H9 (cell line): ENCODE data around the gene PRPSAP2. TPM values are rescaled to one million over a fixed set of nuclear protein-coding genes. Genes with fewer than 3 reads are reported as not detected.

Source experiments
- DNase-seq: peaks from one replicate; pipeline ENCODE4 v3.0.0-alpha.2; 2017
- H2AFZ ChIP-seq: one replicate; pipeline ENCODE4 v1.6.1; 2013; ENCODE audit warnings: mild to moderate bottlenecking, low read length, control low read depth, moderate library complexity
- H2AK5ac ChIP-seq: 2 replicates; pipeline ENCODE4 v1.6.1; 2013; ENCODE audit warnings: low read length, control low read depth, mixed read lengths; ENCODE audit not compliant: insufficient read length
- H2BK120ac ChIP-seq: one replicate; pipeline ENCODE4 v1.6.1; 2013; ENCODE audit warnings: low read depth, mild to moderate bottlenecking, low read length, control low read depth, inconsistent platforms; ENCODE audit not compliant: poor library complexity, severe bottlenecking
- H2BK12ac ChIP-seq: 2 replicates; pipeline ENCODE4 v1.6.1; 2013; ENCODE audit warnings: low read length, control low read depth, mixed read lengths, low read depth; ENCODE audit not compliant: insufficient read length
- H2BK15ac ChIP-seq: 2 replicates; pipeline ENCODE4 v1.6.1; 2013; ENCODE audit warnings: low read depth, low read length, control low read depth
- H2BK20ac ChIP-seq: one replicate; pipeline ENCODE4 v1.6.1; 2013; ENCODE audit warnings: low read depth, mild to moderate bottlenecking, low read length, control low read depth, inconsistent platforms; ENCODE audit not compliant: poor library complexity, severe bottlenecking
- H2BK5ac ChIP-seq: 2 replicates; pipeline ENCODE4 v1.6.1; 2013; ENCODE audit warnings: low read length, control low read depth, mixed read lengths; ENCODE audit not compliant: insufficient read length
- H3K14ac ChIP-seq: 2 replicates; pipeline ENCODE4 v1.6.1; 2013; ENCODE audit warnings: low read length, control low read depth; ENCODE audit not compliant: insufficient read depth
- H3K18ac ChIP-seq: 2 replicates; pipeline ENCODE4 v1.6.1; 2013; ENCODE audit warnings: low read depth, mild to moderate bottlenecking, mixed read lengths, low read length, control low read depth; ENCODE audit not compliant: insufficient read length
- H3K23ac ChIP-seq: 2 replicates; pipeline ENCODE4 v1.6.1; 2013; ENCODE audit warnings: low read length, control low read depth, mixed read lengths, low read depth; ENCODE audit not compliant: insufficient read length
- H3K23me2 ChIP-seq: 2 replicates; pipeline ENCODE4 v1.6.1; 2013; ENCODE audit warnings: low read depth, mild to moderate bottlenecking, mixed read lengths, low read length, control low read depth; ENCODE audit not compliant: insufficient read length, poor library complexity, severe bottlenecking
- H3K27ac ChIP-seq: 2 replicates; pipeline ENCODE4 v1.5.1; 2013; ENCODE audit warnings: low read length, control low read depth, mixed read lengths, low read depth; ENCODE audit not compliant: insufficient read length
- H3K27me3 ChIP-seq: 2 replicates; pipeline ENCODE4 v1.6.1; 2013; ENCODE audit warnings: low read length, control low read depth, inconsistent platforms; ENCODE audit not compliant: insufficient read depth
- H3K4ac ChIP-seq: 2 replicates; pipeline ENCODE4 v1.6.1; 2013; ENCODE audit warnings: low read depth, mild to moderate bottlenecking, control low read depth, inconsistent platforms, low read length, moderate library complexity
- H3K4me1 ChIP-seq: 2 replicates; pipeline ENCODE4 v1.6.1; 2013; ENCODE audit warnings: low read length, control low read depth, inconsistent platforms; ENCODE audit not compliant: insufficient read depth
- H3K4me2 ChIP-seq: 2 replicates; pipeline ENCODE4 v1.6.1; 2013; ENCODE audit warnings: low read length, control low read depth, mixed read lengths; ENCODE audit not compliant: insufficient read length, insufficient read depth
- H3K56ac ChIP-seq: 2 replicates; pipeline ENCODE4 v1.6.1; 2013; ENCODE audit warnings: low read depth, mild to moderate bottlenecking, mixed read lengths, low read length, control low read depth; ENCODE audit not compliant: insufficient read length
- H3K79me1 ChIP-seq: 2 replicates; pipeline ENCODE4 v1.6.1; 2013; ENCODE audit warnings: low read depth, mild to moderate bottlenecking, moderate library complexity, low read length, control low read depth, inconsistent platforms; ENCODE audit not compliant: insufficient read depth, poor library complexity, severe bottlenecking
- H3K79me2 ChIP-seq: 2 replicates; pipeline ENCODE4 v1.6.1; 2013; ENCODE audit warnings: low read length, control low read depth, inconsistent platforms; ENCODE audit not compliant: insufficient read depth
- H3K9ac ChIP-seq: 2 replicates; pipeline ENCODE4 v1.6.1; 2013; ENCODE audit warnings: low read length, control low read depth, mixed read lengths; ENCODE audit not compliant: insufficient read length; ENCODE audit errors: extremely low read depth
- H3K9me3 ChIP-seq: one replicate; pipeline ENCODE4 v1.6.1; 2013; ENCODE audit warnings: low read depth, low read length, inconsistent platforms; ENCODE audit not compliant: control insufficient read depth
- H3T11ph ChIP-seq: one replicate; pipeline ENCODE4 v1.6.1; 2013; ENCODE audit warnings: mild to moderate bottlenecking, low read length, control low read depth, inconsistent platforms
- H4K20me1 ChIP-seq: one replicate; pipeline ENCODE4 v1.6.1; 2013; ENCODE audit not compliant: control insufficient read depth, insufficient read length, insufficient read depth
- H4K5ac ChIP-seq: 2 replicates; pipeline ENCODE4 v1.6.1; 2013; ENCODE audit warnings: low read depth, mild to moderate bottlenecking, mixed read lengths, low read length, control low read depth; ENCODE audit not compliant: insufficient read length
- H4K8ac ChIP-seq: replicated peaks from 2 replicates; pipeline ENCODE4 v1.6.1; 2013; ENCODE audit warnings: low read length, control low read depth, mixed read lengths, low read depth; ENCODE audit not compliant: insufficient read length
- H4K91ac ChIP-seq: 2 replicates; pipeline ENCODE4 v1.6.1; 2013; ENCODE audit warnings: low read depth, mild to moderate bottlenecking, moderate library complexity, mixed read lengths, low read length, control low read depth; ENCODE audit not compliant: insufficient read length
- H3K27ac Mint-ChIP-seq, 3 experiments: 2 replicates in 2 of 3; 3 replicates in 1 of 3; pipeline ENCODE4 v1.8.0; 2020 to 2021; ENCODE audit warnings: mixed read lengths in 3 of 3, mild to moderate bottlenecking in 1 of 3, moderate library complexity in 1 of 3
- H3K27me3 Mint-ChIP-seq: 2 replicates; pipeline ENCODE4 v1.8.0; 2021; ENCODE audit warnings: low read depth, mild to moderate bottlenecking, moderate library complexity, mixed read lengths
- H3K36me3 Mint-ChIP-seq, 3 experiments: 2 replicates in 2 of 3; 3 replicates in 1 of 3; pipeline ENCODE4 v1.8.0; 2020 to 2021; ENCODE audit warnings: low read depth in 3 of 3, mixed read lengths in 3 of 3; ENCODE audit not compliant: insufficient read depth in 1 of 3
- H3K4me1 Mint-ChIP-seq, 2 experiments: 2 replicates each; pipeline ENCODE4 v1.8.0; 2020; ENCODE audit warnings: mixed read lengths in 2 of 2
- H3K4me3 Mint-ChIP-seq, 2 experiments: 2 replicates in 1 of 2; 3 replicates in 1 of 2; pipeline ENCODE4 v1.8.0; 2020 to 2021; ENCODE audit warnings: mild to moderate bottlenecking in 2 of 2, mixed read lengths in 2 of 2, moderate library complexity in 1 of 2
- H3K9me3 Mint-ChIP-seq, 2 experiments: 2 replicates in 1 of 2; 3 replicates in 1 of 2; pipeline ENCODE4 v1.8.0; 2020; ENCODE audit warnings: mild to moderate bottlenecking in 2 of 2, mixed read lengths in 2 of 2, moderate library complexity in 1 of 2
- CTCF ChIP-seq: fragments of 200-600 bp; sonication (generic); conservative IDR thresholded peaks from 3 replicates; pipeline ENCODE4 v1.8.0; 2021; ENCODE audit warnings: antibody characterized with exemption, mild to moderate bottlenecking
- WGBS: extraction: QIAGEN DNeasy Blood & Tissue Kit; methylation state at CpG from one replicate; pipeline ENCODE4 v1.1.7; 2013; ENCODE audit warnings: missing lambda C conversion rate, low lambda C conversion rate, mixed read lengths; ENCODE audit not compliant: insufficient read length; ENCODE audit errors: extremely low coverage; 5-methylcytosine and 5-hydroxymethylcytosine counted together
- total RNA-seq: library from RNA; stranded (reverse); gene quantifications from 2 replicates; pipeline ENCODE4 v1.2.1, GENCODE V29; 2021

The PRPSAP2 gene
- total RNA-seq, 1 experiment from 2014 or later, result 58.0 TPM

- H3K27me3 ChIP-seq, result no peaks in the 10 kb centered on the region
- no peak overlapping the region for H4K5ac ChIP-seq
- no peak for DNase-seq
- no peak overlapping the region for H4K8ac ChIP-seq
- no peak overlapping the region for H3K23ac ChIP-seq
- H2BK12ac ChIP-seq, result no peak overlapping the region
- H2AFZ ChIP-seq, result no peak overlapping the region
- H3K4me1 Mint-ChIP-seq, result no peaks in the 10 kb centered on the region
- no peak overlapping the region for H3K27ac ChIP-seq
- H2BK120ac ChIP-seq, result no peak overlapping the region
- no peaks in the 10 kb centered on the region for H3K9me3 ChIP-seq
- no peaks in the 10 kb centered on the region for H3K79me2 ChIP-seq
- H4K91ac ChIP-seq, result no peak overlapping the region
- H4K20me1 ChIP-seq, result no peaks in the 10 kb centered on the region
- WGBS, result no CpG with 5 or more reads among the region's 5 CpGs
- H3K18ac ChIP-seq, result no peak overlapping the region
- TF ChIP-seq CTCF, result no peak
- no peak overlapping the region for H3K4ac ChIP-seq
- no peak overlapping the region; a peak in 1 of 5 replicates for H3K4me3 Mint-ChIP-seq
- no peak overlapping the region for H3K27ac Mint-ChIP-seq
- no peak overlapping the region for H3K4me2 ChIP-seq
- H3K56ac ChIP-seq, result no peak overlapping the region
- no peak overlapping the region for H2BK15ac ChIP-seq
- no peak overlapping the region for H3K14ac ChIP-seq
- no peaks in the 10 kb centered on the region for H3K27me3 Mint-ChIP-seq
- H2AK5ac ChIP-seq, result no peak overlapping the region
- peaks cover 40 to 73% (median 69%) of the 10 kb centered on the region in 3 experiments; a peak in 6 of 7 replicates for H3K36me3 Mint-ChIP-seq
- no peak overlapping the region for H3T11ph ChIP-seq
- no peaks in the 10 kb centered on the region for H3K79me1 ChIP-seq
- H3K9ac ChIP-seq, result no peak overlapping the region
- no peak overlapping the region for H2BK5ac ChIP-seq
- H3K4me1 ChIP-seq, result no peaks in the 10 kb centered on the region
- H3K9me3 Mint-ChIP-seq, result peaks cover 0 to 4% of the 10 kb centered on the region in 2 experiments; a peak in 2 of 5 replicates
- no peak overlapping the region for H2BK20ac ChIP-seq
- no peaks in the 10 kb centered on the region for H3K23me2 ChIP-seq
Measured at GRCh38 chr17:18889658-18890057, 31.7 kb downstream of the PRPSAP2 start.
